D721Med (cell line): ENCODE results near the gene ADGRB2.

ENCODE experiments used
- DNase-seq: peaks from one replicate; pipeline ENCODE4 v3.0.0; 2011; ENCODE audit warnings: low spot score; ENCODE audit not compliant: insufficient read length
- FAIRE-seq: peaks from 2 replicates; lab custom pipeline; 2011; peaks lifted over from hg19 to GRCh38; lab: Jason Lieb, UNC
- TF ChIP-seq, protein P1 (sequence below): IDR thresholded peaks from 2 replicates; pipeline ENCODE4 v1.5.1; 2012; ENCODE audit warnings: mild to moderate bottlenecking, control low read depth; ENCODE audit not compliant: insufficient read depth; ENCODE audit errors: missing control alignments

The ADGRB2 gene

GRCh38 chr1:31790641-31791091 lies 26.5 kb upstream of the ADGRB2 start:
- FAIRE-seq (no peak), DNase-seq (no peak)
- TF ChIP-seq, protein P1, sequence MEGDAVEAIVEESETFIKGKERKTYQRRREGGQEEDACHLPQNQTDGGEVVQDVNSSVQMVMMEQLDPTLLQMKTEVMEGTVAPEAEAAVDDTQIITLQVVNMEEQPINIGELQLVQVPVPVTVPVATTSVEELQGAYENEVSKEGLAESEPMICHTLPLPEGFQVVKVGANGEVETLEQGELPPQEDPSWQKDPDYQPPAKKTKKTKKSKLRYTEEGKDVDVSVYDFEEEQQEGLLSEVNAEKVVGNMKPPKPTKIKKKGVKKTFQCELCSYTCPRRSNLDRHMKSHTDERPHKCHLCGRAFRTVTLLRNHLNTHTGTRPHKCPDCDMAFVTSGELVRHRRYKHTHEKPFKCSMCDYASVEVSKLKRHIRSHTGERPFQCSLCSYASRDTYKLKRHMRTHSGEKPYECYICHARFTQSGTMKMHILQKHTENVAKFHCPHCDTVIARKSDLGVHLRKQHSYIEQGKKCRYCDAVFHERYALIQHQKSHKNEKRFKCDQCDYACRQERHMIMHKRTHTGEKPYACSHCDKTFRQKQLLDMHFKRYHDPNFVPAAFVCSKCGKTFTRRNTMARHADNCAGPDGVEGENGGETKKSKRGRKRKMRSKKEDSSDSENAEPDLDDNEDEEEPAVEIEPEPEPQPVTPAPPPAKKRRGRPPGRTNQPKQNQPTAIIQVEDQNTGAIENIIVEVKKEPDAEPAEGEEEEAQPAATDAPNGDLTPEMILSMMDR = no peak

DNA sequence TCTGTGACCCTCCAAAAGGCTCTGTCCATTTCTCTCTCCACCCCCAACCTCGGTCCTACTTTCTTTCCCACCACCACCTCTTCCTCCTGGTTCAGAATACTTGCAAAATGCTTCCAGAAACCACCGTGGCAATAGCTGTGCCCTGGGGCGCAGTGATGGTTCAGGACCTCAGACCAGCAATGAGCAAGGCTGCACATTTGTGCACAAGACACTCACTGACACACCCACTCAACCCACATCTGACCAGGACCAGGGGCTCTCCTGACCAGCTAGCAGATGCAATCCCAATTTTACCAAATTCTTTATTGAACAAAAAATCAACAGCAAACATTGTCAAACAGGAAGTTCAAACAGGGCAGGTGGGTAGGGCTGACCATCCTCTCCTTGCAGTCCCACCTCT lies 26.0 kb upstream of the ADGRB2 start:
- FAIRE-seq (no peak), DNase-seq (no peak)
- TF ChIP-seq, protein P1 = no peak

DNA sequence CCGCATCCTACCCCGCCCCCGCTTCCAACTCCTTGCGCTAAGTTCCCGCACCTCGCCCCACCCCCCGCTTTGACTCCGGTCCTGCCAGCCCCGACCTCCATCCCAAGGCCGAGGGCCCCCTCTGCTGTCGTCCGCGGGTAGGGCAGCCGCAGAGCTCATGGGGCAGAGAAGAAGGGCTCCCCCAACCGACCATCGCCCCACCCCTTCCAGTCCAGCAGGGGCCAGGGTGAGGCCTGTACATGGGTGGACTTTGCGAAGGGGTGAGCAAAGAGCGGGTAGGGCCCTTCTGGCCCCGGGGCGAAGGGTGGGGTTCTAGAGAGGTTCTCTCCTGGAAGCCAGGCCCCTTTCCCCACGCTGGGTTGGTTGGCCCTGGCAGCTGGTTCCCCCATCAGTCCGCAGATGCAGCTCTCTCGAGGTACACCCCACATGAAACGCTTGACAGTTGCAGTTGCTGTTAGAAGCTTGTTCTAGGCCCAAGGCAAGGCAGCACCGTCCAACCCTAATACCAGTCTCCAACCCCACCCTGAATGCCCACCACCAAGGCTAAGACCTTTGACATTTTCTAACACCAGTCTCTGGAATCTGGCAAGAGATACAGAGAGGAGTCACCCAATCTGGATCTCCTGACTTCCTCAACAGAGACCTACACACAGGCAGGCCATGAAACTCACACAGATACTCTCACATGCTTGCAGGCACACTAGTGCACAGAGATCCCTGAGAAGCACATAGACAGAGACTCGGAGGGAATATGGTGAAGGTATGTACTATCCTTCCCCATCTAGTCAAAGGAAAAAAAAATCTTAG lies 25.3 kb upstream of the ADGRB2 start:
- TF ChIP-seq, protein P1 = peak; percentile 92
- no peak for FAIRE-seq
- DNase-seq = peak; percentile 96

- DNase-seq = no peak
- TF ChIP-seq, protein P1 = no peak
- FAIRE-seq = no peak
These were observed 24.7 kb upstream of the ADGRB2 start for GRCh38 chr1:31788825-31789256.

DNA sequence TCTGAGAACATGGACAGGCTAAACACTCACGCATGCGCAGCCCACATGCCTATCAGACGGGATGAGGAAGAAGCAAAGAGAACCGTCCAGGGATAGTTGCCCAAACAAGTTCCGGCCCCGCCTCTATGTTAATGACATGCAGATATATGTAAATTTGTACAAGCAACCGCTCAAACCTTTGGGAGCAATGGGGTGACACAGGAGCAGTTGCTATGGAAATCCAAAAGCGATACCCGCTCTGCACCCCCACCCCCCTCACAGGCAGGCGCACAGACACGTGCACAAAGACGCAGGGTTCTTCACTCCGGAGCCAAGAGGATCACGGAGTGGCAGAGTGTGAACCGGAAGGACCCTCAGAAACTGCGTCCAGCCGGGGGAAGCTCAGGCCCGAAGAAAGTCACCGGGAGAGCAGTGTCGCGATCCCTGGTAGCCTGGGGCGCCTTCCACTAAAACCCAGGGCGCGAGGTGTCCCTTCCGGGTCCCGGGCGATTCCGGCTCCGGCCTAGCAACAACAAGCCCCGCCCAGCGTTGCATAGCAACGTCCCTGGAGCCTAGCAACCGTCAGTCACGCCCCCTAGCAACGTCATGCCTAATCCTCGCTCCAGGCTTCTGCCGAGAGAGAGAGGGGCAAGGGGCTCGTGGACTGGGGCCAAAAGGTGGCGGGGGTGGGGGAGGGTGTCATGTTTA lies 24.1 kb upstream of the ADGRB2 start:
- FAIRE-seq = no peak
- TF ChIP-seq, protein P1 = no peak
- DNase-seq = peak; percentile 83

GRCh38 chr1:31787786-31788137 lies 23.6 kb upstream of the ADGRB2 start:
- TF ChIP-seq, protein P1 = no peak
- no peak for FAIRE-seq
- DNase-seq = no peak
